ENCODE measurements around the gene AFG3L2. TPM values are rescaled to one million over a fixed set of nuclear protein-coding genes. Genes with fewer than 3 reads are reported as not detected.
A peak's percentile ranks its signal among the peaks of the same experiment; 100 is the strongest.

The AFG3L2 gene
- total and polyA plus RNA-seq, 2 of the 13 experiments (the other 11 are each of a cell fraction or from before 2014, with no cell fraction given), result 28.6 to 86.9 TPM

GRCh38 chr18:12377556-12378197, 650 bp upstream of the AFG3L2 start (continued):
- TF ChIP-seq, protein P1, sequence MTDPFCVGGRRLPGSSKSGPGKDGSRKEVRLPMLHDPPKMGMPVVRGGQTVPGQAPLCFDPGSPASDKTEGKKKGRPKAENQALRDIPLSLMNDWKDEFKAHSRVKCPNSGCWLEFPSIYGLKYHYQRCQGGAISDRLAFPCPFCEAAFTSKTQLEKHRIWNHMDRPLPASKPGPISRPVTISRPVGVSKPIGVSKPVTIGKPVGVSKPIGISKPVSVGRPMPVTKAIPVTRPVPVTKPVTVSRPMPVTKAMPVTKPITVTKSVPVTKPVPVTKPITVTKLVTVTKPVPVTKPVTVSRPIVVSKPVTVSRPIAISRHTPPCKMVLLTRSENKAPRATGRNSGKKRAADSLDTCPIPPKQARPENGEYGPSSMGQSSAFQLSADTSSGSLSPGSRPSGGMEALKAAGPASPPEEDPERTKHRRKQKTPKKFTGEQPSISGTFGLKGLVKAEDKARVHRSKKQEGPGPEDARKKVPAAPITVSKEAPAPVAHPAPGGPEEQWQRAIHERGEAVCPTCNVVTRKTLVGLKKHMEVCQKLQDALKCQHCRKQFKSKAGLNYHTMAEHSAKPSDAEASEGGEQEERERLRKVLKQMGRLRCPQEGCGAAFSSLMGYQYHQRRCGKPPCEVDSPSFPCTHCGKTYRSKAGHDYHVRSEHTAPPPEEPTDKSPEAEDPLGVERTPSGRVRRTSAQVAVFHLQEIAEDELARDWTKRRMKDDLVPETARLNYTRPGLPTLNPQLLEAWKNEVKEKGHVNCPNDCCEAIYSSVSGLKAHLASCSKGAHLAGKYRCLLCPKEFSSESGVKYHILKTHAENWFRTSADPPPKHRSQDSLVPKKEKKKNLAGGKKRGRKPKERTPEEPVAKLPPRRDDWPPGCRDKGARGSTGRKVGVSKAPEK (CRISPR knock-in tag; IDR thresholded peaks at IDR 0.05; ENCODE audit: borderline replicate concordance), result 0 out of 2 replicates have a peak, but pooled peaks have one; percentile 35
- TF ChIP-seq ATF2 (CRISPR knock-in tag; IDR thresholded peaks at IDR 0.05) (no peak), ZFP37 (CRISPR knock-in tag; IDR thresholded peaks at IDR 0.05; ENCODE audit: borderline replicate concordance) (peak; percentile 65; the same call in 1 of the 2 replicates), ZNF430 (CRISPR knock-in tag; IDR thresholded peaks at IDR 0.05) (no peak), SNAPC4 (CRISPR knock-in tag; IDR thresholded peaks at IDR 0.05) (no peak), CREB3 (CRISPR knock-in tag; IDR thresholded peaks at IDR 0.05) (no peak), MED1 (CRISPR knock-in tag; IDR thresholded peaks at IDR 0.05) (peak; percentile 59; the same call in 1 of the 2 replicates), ATF5 (CRISPR knock-in tag; IDR thresholded peaks at IDR 0.05; ENCODE audit: low read depth) (0 out of 2 replicates have a peak, but pooled peaks have one; percentile 39), TEAD3 (CRISPR knock-in tag; optimal IDR thresholded peaks at IDR 0.05; ENCODE audit: borderline replicate concordance) (peak; percentile 85), NCOA2 (CRISPR knock-in tag; IDR thresholded peaks at IDR 0.05) (no peak)
- TF ChIP-seq, protein P2, sequence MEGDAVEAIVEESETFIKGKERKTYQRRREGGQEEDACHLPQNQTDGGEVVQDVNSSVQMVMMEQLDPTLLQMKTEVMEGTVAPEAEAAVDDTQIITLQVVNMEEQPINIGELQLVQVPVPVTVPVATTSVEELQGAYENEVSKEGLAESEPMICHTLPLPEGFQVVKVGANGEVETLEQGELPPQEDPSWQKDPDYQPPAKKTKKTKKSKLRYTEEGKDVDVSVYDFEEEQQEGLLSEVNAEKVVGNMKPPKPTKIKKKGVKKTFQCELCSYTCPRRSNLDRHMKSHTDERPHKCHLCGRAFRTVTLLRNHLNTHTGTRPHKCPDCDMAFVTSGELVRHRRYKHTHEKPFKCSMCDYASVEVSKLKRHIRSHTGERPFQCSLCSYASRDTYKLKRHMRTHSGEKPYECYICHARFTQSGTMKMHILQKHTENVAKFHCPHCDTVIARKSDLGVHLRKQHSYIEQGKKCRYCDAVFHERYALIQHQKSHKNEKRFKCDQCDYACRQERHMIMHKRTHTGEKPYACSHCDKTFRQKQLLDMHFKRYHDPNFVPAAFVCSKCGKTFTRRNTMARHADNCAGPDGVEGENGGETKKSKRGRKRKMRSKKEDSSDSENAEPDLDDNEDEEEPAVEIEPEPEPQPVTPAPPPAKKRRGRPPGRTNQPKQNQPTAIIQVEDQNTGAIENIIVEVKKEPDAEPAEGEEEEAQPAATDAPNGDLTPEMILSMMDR (CRISPR knock-in tag; IDR thresholded peaks at IDR 0.05), result peak; percentile 20; the same call in 1 of the 2 replicates
- TF ChIP-seq, protein P3, sequence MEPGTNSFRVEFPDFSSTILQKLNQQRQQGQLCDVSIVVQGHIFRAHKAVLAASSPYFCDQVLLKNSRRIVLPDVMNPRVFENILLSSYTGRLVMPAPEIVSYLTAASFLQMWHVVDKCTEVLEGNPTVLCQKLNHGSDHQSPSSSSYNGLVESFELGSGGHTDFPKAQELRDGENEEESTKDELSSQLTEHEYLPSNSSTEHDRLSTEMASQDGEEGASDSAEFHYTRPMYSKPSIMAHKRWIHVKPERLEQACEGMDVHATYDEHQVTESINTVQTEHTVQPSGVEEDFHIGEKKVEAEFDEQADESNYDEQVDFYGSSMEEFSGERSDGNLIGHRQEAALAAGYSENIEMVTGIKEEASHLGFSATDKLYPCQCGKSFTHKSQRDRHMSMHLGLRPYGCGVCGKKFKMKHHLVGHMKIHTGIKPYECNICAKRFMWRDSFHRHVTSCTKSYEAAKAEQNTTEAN (CRISPR knock-in tag; conservative IDR thresholded peaks at IDR 0.05), result no peak

All from HepG2 (cell line).